HG03060 (cell line): Measurements from ENCODE around the gene KIF5C.

ENCODE experiments used
- ATAC-seq: cut with Tn5 transposase; IDR thresholded peaks from one replicate; pipeline ENCODE4 v1.9.1; 2021; ENCODE audit warnings: low read depth, moderate number of reproducible peaks; ENCODE audit not compliant: unreplicated experiment

The KIF5C gene

GRCh38 chr2:148983896-148984295 lies 108.9 kb downstream of the KIF5C start:
- ATAC-seq, result no peak

- ATAC-seq, result no peak
Observed at GRCh38 chr2:148984449-148984848, 109.4 kb downstream of the KIF5C start.

- ATAC-seq, result no peak
Observed at GRCh38 chr2:148987286-148987685, 112.3 kb downstream of the KIF5C start.

- no peak for ATAC-seq
Observed at GRCh38 chr2:148988337-148988736, 113.3 kb downstream of the KIF5C start.

- peak; percentile 73 for ATAC-seq
Observed at GRCh38 chr2:148989882-148990493, 115.0 kb downstream of the KIF5C start.

GRCh38 chr2:148990968-148991367 lies 115.9 kb downstream of the KIF5C start:
- no peak for ATAC-seq

- no peak for ATAC-seq
Observed at GRCh38 chr2:148992448-148992847, 117.4 kb downstream of the KIF5C start.

GRCh38 chr2:148993351-148993750 lies 118.3 kb downstream of the KIF5C start:
- ATAC-seq, result no peak

- no peak for ATAC-seq
Observed at GRCh38 chr2:148994341-148994740, 119.3 kb downstream of the KIF5C start.

GRCh38 chr2:148996805-148997204 lies 121.8 kb downstream of the KIF5C start:
- no peak for ATAC-seq

GRCh38 chr2:148998165-148998830 lies 123.3 kb downstream of the KIF5C start:
- no peak for ATAC-seq

GRCh38 chr2:148998831-148999200 lies 123.8 kb downstream of the KIF5C start:
- ATAC-seq, result no peak

- ATAC-seq, result no peak
Observed at GRCh38 chr2:148999451-148999921, 124.5 kb downstream of the KIF5C start.

- ATAC-seq, result no peak
Observed at GRCh38 chr2:149000158-149000938, 125.3 kb downstream of the KIF5C start.

GRCh38 chr2:149001496-149001895 lies 126.5 kb downstream of the KIF5C start:
- ATAC-seq, result no peak

- no peak for ATAC-seq
Observed at GRCh38 chr2:149002378-149002890, 127.4 kb downstream of the KIF5C start.

GRCh38 chr2:149002891-149003740 lies 128.1 kb downstream of the KIF5C start:
- ATAC-seq, result no peak

- ATAC-seq, result no peak
Observed at GRCh38 chr2:149004836-149005235, 129.8 kb downstream of the KIF5C start.

- no peak for ATAC-seq
Observed at GRCh38 chr2:149005471-149006077, 130.5 kb downstream of the KIF5C start.
